DMS153 (cell line): ENCODE measurements around the gene DNLZ.
"Not testable (repeated sequence)": the region's sequence is repeated elsewhere in the genome, so short reads cannot be mapped to it uniquely, and the experiment has no call there.

ENCODE experiments used
- DNase-seq: peaks from one replicate; lab custom pipeline; 2025; lab: John Stamatoyannopoulos, UW

The DNLZ gene

DNA sequence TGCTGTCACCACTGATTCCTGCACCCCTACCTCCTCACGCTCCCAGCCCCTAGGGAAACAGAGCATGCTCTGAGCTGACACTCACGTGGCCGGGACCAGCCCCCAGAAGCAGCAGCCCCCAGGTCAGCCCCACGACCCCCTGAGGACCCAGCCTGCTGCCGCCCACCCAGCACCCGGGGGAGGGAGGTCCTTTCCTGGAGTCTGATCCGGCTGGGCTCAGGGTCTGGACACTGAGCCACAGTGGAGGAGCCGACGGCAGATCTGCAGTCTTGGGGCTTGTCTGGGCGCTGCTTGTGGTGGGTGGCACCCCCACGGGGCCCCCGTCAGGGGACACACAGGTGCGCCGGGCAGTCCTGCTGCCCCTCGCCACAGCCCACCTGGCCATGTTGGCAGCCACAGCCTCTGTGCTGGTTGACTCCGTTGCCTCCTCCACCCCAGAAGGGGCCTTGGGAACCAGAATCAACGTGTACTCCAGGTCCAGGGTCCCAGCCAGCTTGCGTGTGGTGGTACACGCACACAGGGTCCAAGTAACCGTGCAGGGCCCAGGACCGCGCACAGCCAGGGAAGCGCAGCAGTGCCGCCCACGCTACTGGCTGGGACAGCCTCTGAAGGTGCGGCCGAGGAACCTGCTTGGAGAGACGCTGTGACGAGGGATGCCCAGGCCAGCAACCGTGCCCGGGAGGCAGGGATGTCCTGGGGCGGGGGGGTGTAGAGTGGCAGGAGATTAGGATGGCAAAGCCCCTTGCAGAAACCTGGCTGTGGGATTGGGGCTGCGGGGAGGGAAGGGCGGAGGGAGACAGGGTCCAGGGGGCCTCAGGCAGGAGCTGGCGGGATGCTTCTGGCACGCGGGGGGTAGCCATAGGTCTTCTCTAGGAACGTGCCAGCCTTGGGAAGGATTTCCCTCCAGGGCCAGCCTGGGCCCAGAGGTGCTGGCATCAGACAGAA, 3.5 kb downstream of the DNLZ start:
- no peak for DNase-seq

DNA sequence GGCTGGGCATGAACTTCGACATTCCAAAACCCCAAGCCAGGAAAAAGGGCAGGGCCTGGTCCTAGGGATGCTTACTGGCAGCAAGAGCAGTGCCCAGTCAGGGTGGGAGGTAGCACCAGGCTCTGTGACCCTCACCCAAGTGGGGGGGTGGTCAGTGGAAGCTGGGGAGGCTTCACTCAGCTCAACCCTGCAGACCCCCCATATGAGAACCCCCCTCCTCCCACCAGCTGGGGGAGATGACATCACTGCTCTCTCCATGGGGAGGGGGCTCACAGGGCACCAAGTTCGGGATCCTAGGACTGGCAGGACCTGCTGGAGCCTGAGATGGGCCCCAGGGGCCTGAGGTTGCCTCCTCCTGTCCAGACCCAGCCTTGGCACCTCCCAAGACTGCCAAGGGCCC, 4.7 kb downstream of the DNLZ start:
- no peak for DNase-seq

DNA sequence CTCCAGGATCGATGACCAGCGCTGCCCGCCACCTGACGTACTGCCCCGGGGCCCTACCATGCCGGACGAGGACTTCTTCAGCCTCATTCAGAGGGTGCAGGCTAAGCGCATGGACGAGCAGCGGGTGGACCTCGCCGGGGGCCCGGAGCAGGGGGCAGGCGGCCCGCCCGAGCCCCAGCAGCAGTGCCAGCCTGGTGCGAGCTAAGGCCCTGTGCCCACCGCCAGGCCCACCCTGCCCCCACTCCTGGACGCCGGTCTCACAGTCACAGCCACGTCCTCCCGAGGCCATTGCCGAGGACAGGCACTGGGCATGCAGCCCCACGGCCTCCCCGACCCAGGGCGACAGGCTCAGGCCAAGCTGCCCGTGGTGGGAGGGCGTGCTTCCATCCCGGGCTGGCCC, 5.5 kb downstream of the DNLZ start:
- DNase-seq = no peak

- no peak for DNase-seq
Observed at GRCh38 chr9:136357202-136357725, 6.3 kb downstream of the DNLZ start.

DNA sequence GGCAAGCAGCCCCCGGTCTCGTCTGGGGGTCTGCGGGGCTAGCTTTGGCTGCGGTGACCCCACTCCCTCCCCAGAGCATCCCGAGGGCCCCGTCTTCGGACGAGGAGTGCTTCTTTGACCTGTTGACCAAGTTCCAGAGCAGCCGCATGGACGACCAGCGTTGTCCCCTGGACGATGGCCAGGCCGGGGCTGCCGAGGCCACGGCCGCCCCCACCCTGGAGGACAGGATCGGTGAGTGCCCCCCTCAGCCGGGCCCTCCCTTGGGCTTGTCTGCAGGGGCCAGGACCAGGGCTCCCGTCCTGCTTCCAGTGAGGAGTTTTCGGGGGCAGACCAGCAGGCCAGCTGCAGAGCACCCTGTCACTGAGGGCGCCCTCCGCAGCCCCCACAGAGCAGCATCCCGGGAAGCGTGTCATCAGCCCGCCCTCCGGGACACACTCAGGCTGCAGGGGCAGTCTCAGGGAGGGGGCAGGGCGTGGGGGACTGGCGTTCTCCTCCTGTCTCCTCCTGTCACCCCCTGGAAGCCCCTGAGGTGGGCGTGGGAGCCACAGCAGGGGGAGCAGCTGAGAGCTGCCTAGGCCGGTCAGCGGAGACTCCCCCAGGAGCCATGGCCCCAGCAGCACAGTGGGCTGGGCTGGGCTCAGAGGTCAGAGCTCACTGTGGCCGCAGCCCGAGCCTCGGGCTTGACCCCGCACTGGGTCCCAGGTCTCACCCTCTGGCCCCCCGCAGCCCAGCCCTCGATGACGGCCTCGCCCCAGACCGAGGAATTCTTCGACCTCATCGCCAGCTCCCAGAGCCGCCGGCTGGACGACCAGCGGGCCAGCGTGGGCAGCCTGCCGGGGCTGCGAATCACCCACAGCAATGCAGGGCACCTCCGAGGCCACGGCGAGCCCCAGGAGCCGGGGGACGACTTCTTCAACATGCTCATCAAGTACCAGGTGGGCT, 7.7 kb downstream of the DNLZ start:
- no peak for DNase-seq

- DNase-seq = no peak
Observed at GRCh38 chr9:136354592-136355085, 8.9 kb downstream of the DNLZ start.

- no peak for DNase-seq
Observed at GRCh38 chr9:136353757-136354488, 9.6 kb downstream of the DNLZ start.

GRCh38 chr9:136353088-136353487, 10.5 kb downstream of the DNLZ start:
- no peak for DNase-seq

GRCh38 chr9:136352682-136353081, 10.9 kb downstream of the DNLZ start:
- DNase-seq = no peak

DNA sequence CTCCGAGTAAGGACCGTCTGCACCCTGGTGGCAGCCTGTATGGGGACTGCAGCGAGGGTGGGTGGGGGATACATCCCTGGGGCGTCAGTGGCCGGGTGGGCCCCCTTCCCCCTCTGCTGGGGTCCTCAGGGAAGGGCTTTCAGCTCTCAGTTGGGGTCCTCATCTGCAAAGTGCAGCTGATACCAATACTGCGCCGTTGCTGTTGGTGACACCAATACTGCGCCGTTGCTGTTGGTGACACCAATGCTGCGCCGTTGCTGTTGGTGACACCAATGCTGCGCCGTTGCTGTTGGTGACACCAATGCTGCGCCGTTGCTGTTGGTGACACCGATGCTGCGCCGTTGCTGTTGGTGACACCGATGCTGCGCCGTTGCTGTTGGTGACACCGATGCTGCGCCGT, 11.7 kb downstream of the DNLZ start:
- not testable (repeated sequence) for DNase-seq

- DNase-seq = no peak
Observed at GRCh38 chr9:136351252-136351800, 12.2 kb downstream of the DNLZ start.

GRCh38 chr9:136349546-136349945, 14.0 kb downstream of the DNLZ start:
- no peak for DNase-seq

GRCh38 chr9:136348691-136349090, 14.9 kb downstream of the DNLZ start:
- no peak for DNase-seq

DNA sequence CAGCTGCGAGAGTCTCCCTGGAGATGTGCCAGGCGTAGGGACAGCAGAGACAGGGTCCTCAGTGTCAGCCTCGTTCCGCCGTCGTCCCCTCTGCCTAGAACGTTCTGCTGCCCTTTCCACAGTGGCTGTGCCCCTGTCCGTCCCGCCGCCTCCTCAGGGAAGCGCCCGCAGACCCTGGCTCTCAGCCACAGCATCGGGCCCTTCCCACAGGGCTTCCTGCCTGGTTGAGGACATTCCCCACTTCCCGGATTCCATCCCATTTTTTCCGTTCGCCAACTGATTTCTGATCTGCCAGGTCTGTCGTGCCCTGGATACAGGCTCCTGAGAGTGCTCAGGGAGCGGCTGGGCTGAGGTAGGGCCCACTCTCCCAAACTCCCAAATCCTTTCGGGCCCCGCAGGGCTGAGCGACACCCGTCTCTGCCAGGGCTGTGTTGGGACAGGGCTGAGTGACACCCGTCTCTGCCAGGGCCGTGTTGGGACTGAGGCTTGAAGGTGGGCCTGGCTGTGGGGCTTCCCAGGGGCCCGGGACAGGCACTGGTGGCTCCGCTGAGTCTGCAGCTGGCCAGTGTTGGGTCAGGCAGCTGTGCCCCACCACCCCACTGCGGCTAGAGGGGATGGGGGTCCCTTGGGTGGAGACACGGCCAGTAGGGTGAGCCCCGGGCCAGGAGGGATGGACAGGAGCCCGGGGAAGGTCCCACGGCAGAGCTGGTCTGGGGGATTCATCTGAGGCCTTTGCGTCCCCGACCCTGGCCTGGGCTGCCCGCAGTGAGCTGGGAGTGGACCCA, 15.9 kb downstream of the DNLZ start:
- DNase-seq = no peak

DNA sequence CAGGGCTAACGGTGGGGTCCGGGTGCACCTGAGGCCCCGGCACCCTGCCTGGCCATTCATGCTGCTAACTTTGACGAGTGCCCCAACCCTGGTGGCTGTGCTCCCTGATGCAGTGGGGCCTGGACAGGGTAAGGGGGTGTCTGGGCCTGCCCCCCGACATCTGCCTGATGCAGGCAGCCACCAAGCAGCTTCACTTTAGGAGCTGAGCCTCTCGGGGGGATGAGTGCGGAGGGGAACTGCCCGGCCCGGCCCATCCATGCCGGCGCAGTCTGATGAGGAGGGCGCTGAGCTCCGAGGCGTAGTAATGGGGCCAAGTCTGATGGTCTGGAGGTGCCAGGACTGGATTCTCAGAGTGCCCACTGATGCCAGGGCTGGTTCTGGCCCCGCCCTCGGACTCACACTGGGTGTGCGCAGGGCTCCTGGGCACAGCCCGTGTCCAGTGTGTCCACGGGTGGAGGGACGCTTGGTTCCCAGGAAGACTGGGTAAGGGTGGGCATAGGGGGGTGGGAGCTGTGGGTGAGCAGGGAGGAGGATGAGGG, 16.5 kb downstream of the DNLZ start:
- no peak for DNase-seq

DNA sequence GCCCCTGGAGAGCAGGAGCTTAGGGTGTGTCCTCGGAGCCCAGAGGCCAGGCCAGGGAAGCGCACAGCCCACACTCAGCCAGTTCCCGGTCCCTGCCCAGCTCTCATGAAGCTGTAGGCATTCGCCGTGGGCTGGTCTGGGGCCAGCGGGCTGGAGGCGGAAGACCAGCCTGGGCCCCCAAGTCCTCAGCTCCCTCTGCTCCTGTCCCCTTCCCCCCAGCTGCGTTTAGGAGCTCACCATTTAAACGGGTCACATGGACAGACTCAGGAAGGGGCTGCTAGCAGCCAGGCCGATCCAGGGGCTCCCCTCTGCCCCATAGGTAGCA, 17.4 kb downstream of the DNLZ start:
- DNase-seq = no peak

- no peak for DNase-seq
Observed at GRCh38 chr9:136345281-136346156, 18.0 kb downstream of the DNLZ start.

DNA sequence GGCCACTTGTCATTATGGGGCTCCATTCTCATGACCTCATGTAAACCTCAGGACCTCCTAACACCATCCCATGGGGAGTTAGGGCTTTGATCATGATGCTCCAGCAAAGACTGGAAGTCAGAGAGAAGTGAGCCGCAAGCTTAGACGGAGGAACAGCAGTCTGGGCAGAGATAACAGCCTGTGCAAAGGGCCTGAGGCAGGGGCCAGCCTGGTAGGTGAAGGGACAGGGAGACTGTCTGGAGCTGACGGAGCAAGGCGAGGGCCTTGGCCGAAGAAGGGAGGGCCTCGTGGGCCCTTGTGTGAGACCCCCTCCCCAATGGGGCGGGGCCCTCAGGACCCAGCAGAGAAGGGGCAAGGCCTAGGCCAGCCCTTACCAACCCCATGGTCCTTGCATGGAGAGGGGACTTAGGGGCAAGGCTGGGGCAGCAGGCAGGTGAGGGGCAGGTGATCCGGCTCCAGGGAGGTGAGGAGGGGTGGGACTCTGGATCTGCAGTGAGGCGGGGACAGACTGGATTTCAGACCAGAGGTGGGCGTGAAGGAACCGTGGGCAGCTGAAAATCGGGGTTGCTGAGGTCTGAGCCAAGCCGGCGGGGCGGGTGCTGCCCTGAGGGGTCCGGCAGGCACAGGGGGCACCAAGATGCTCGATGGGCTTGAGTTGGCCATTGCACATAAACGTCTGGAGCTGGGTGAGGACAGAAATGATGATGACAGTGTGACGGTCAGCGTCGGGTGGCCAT, 18.8 kb downstream of the DNLZ start:
- no peak for DNase-seq

DNA sequence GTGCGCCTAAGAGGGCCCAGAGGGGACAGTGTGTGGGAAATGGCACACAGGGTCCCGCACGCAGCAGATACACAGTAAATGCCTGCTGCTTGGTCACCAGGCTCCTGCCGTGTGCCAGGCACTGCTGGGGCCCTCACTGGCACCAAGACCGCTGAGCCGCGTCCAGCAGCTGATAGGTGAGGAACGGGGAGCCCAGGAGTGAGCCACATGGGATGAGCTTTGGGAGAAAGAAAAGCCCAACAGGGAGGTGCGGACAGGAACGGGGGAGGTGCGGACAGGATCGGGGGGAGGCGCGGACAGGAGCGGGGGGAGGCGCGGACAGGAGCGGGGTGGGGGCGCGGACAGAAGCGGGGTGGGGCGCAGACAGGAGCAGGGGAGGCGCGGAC, 19.7 kb downstream of the DNLZ start:
- no peak for DNase-seq
